Left colon (tissue), 2 donors: ENCODE measurements around the gene HMMR. TPM values are rescaled to one million over a fixed set of nuclear protein-coding genes. Genes with fewer than 3 reads are reported as not detected.
"Not testable (repeated sequence)": the region's sequence is repeated elsewhere in the genome, so short reads cannot be mapped to it uniquely, and the experiment has no call there.

Experiments used
- ATAC-seq: fragments of 200-7000 bp; cut with Tn5 transposase; one replicate; pipeline ENCODE4 v1.9.1; 2020; ENCODE audit warnings: mild to moderate bottlenecking, moderate library complexity
- DNase-seq, 2 donors: peaks; one replicate each; pipeline ENCODE4 v3.0.0-alpha.2; 2020
- intact Hi-C, 2 donors: fragments of 100-400 bp; cut with DNase I in 1 of 2; cut with micrococcal nuclease in 1 of 2; formaldehyde crosslinking; loops; one replicate each; pipeline versions ENCODE4 v1.11.2 to v1.14.0; 2022; cut with DNase I, micrococcal nuclease
- long read RNA-seq: library from polyadenylated mRNA; unstranded; transcript quantifications from one replicate; pipeline ENCODE4 v2.0.0, GENCODE V29; 2021
- total RNA-seq, 2 donors: library from RNA; stranded (reverse); fragmentation: NEBNext Ultra II Directional; extraction: Animal tissue kit (Norgen Biotek cat#: 25700); gene quantifications; one replicate each; pipeline ENCODE4 v1.2.1, GENCODE V29; 2021
- donor health status: DM: no; HTN: no; CAD: no.
- donor health status: DM: yes; HTN: yes; CAD: no.

The HMMR gene
- total RNA-seq, result 1 to 10 TPM; 3.0 to 7.4 TPM
- long read RNA-seq, partial matches to known transcripts, result 0 of 6 reads
- long read RNA-seq, other reads (novel, unspliced or antisense), result 0 of 6 reads

- intact Hi-C loops, result loop anchor here in 1 of 2 donors (2.0 kb wide), 1 partner anchor 42 kb away; no protein-coding TSS in a partner anchor
- DNase-seq (no peak), ATAC-seq (no peak)
Measured at GRCh38 chr5:163460562-163461171, at the start of gene HMMR. Gene HMMR (plus strand): TSS chr5:163460632. CDS start chr5:163460693, 61 bp downstream.

GRCh38 chr5:163415673-163416072 lies 44.8 kb upstream of the HMMR start:
- DNase-seq, ATAC-seq, intact Hi-C loops: not testable (repeated sequence)

GRCh38 chr5:163424836-163425235 lies 35.6 kb upstream of the HMMR start:
- DNase-seq (no peak), ATAC-seq (no peak)
- intact Hi-C loops, result no loop called here

GRCh38 chr5:163426128-163426527 lies 34.3 kb upstream of the HMMR start:
- intact Hi-C loops, DNase-seq, ATAC-seq: not testable (repeated sequence)

- intact Hi-C loops, result no loop called here
- no peak for DNase-seq
- peak; percentile 17 for ATAC-seq
Measured at GRCh38 chr5:163432544-163432943, 27.9 kb upstream of the HMMR start.

- DNase-seq (peak; percentile 22 to 44), ATAC-seq (peak; percentile 48)
- intact Hi-C loops, result no loop called here
Measured at GRCh38 chr5:163433271-163433670, 27.2 kb upstream of the HMMR start.

- ATAC-seq (peak; percentile 48), DNase-seq (peak; percentile 23 to 49)
- intact Hi-C loops, result no loop called here
Measured at GRCh38 chr5:163434401-163434866, 26.0 kb upstream of the HMMR start.

- no peak for ATAC-seq
- intact Hi-C loops, result no loop called here
- DNase-seq, result no peak
Measured at GRCh38 chr5:163436515-163436914, 23.9 kb upstream of the HMMR start.

- no peak for ATAC-seq
- intact Hi-C loops, result no loop called here
- DNase-seq, result no peak
Measured at GRCh38 chr5:163437011-163437308, 23.5 kb upstream of the HMMR start.

GRCh38 chr5:163437309-163438182 lies 22.9 kb upstream of the HMMR start, which contains the start of gene CCNG1:
Gene CCNG1 (plus strand): TSS chr5:163437595. CDS start chr5:163439257, 1,662 bp downstream.
- intact Hi-C loops, result no loop called here
- DNase-seq, result peak; percentile 94 to 97
- peak; percentile 82 for ATAC-seq

- ATAC-seq (peak; percentile 10), DNase-seq (no peak)
- intact Hi-C loops, result no loop called here
Measured at GRCh38 chr5:163439092-163439425, 21.4 kb upstream of the HMMR start.

- no peak for DNase-seq
- intact Hi-C loops, result no loop called here
- no peak for ATAC-seq
Measured at GRCh38 chr5:163440954-163441353, 19.5 kb upstream of the HMMR start.

GRCh38 chr5:163444526-163444925 lies 15.9 kb upstream of the HMMR start:
- DNase-seq (no peak), ATAC-seq (no peak)
- intact Hi-C loops, result no loop called here

- DNase-seq (no peak), ATAC-seq (no peak)
- intact Hi-C loops, result no loop called here
Measured at GRCh38 chr5:163445345-163445744, 15.1 kb upstream of the HMMR start.

GRCh38 chr5:163447191-163447590 lies 13.2 kb upstream of the HMMR start:
- ATAC-seq (no peak), DNase-seq (no peak)
- intact Hi-C loops, result no loop called here

GRCh38 chr5:163447875-163448274 lies 12.6 kb upstream of the HMMR start:
- intact Hi-C loops, result no loop called here
- DNase-seq (no peak), ATAC-seq (no peak)

- ATAC-seq, result no peak
- intact Hi-C loops, result no loop called here
- no peak for DNase-seq
Measured at GRCh38 chr5:163448491-163448890, 11.9 kb upstream of the HMMR start.

- intact Hi-C loops, result no loop called here
- no peak for DNase-seq
- ATAC-seq, result no peak
Measured at GRCh38 chr5:163451489-163451888, 8.9 kb upstream of the HMMR start.

GRCh38 chr5:163453705-163454104 lies 6.7 kb upstream of the HMMR start:
- DNase-seq (no peak), ATAC-seq (no peak)
- intact Hi-C loops, result no loop called here

- DNase-seq, intact Hi-C loops, ATAC-seq: not testable (repeated sequence)
Measured at GRCh38 chr5:163455406-163455805, 5.0 kb upstream of the HMMR start.
